NCI-H2107 (cell line): ENCODE measurements around the gene SCYGR1.
"Not testable (repeated sequence)": the region's sequence is repeated elsewhere in the genome, so short reads cannot be mapped to it uniquely, and the experiment has no call there.

ENCODE experiments used
- DNase-seq: peaks from one replicate; lab custom pipeline; 2025; lab: John Stamatoyannopoulos, UW

The SCYGR1 gene, protein sequence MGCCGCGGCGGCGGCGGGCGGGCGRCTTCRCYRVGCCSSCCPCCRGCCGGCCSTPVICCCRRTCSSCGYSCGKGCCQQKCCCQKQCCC

GRCh38 chr2:227387583-227387982, at the start of gene SCYGR1:
SCYGR1 (minus strand) TSS chr2:227387949; CDS start chr2:227387949, 0 bp downstream.
- not testable (repeated sequence) for DNase-seq

DNA sequence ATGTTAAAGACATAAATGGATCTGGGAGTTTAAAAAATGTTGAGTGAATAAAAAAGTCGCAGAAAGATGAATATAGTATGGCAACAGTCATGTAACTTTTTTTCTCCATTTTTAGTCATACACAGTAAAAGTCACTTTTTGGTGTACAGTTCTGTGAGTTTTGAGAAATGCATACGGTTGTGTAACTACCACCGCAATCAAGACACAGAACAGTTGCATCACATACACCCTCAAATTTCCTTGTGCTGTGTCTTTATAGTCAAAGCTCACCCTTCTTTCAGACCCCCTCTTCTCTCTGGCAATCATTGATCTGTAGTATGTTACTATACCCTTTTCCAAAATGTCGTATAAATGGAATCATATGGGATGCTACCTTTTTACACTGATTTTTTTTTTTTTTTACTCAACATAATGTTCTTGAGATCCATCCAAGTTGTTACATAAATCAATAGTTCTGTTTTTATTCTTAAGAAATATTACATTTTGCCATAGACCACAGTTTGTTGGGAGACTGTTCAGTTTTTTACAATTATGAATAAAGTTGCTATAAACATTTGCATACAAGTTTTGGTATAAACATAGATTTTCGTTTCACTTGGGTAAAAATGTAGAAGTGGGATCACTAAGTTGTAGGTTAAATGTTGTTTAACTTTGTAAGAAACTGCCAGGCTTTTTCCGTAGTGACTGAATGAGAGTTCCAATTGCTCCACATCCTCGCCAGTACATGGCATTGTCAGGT, 48.9 kb upstream of the SCYGR1 start:
- DNase-seq = no peak

DNA sequence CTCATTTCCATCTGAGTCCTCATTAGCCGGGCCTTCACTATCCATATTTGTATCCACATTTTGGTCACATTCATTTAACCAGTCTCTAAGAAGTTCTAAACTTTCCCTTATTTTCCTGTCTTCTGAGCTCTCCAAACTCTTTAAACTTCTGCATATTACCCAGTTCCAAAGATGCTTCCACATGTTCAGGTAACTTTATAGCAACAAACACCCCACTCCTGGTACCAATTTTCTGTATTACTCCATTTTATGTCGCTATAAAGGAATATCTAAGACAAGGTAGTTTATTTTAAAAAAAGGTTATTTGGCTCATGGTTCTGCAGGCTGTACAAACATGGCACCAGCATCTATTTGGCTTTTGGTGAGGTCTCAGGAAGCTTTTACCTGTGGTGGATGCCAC, 45.4 kb upstream of the SCYGR1 start:
- no peak for DNase-seq

DNA sequence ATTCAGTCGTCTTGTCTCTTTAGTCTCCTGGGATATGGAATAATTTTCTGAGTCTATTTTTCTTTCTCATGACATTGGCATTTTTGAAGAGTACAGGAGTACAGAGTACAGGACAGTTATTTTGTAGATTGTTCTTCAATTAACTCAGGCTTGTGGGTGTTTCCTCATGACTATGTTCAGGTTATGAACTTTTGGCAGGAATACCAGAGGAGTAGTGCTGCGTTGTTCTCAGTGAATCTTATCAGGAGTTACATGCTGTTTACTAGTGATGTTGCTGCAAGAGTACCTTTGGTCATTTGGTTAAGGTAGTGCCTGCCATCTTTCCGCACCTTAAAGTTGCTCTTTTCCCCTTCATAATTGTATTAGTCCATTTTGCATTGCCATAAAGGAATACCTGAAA, 42.9 kb upstream of the SCYGR1 start:
- no peak for DNase-seq

GRCh38 chr2:227428731-227429285, 41.1 kb upstream of the SCYGR1 start:
- no peak for DNase-seq

GRCh38 chr2:227423656-227424499, 36.1 kb upstream of the SCYGR1 start:
- no peak for DNase-seq

DNA sequence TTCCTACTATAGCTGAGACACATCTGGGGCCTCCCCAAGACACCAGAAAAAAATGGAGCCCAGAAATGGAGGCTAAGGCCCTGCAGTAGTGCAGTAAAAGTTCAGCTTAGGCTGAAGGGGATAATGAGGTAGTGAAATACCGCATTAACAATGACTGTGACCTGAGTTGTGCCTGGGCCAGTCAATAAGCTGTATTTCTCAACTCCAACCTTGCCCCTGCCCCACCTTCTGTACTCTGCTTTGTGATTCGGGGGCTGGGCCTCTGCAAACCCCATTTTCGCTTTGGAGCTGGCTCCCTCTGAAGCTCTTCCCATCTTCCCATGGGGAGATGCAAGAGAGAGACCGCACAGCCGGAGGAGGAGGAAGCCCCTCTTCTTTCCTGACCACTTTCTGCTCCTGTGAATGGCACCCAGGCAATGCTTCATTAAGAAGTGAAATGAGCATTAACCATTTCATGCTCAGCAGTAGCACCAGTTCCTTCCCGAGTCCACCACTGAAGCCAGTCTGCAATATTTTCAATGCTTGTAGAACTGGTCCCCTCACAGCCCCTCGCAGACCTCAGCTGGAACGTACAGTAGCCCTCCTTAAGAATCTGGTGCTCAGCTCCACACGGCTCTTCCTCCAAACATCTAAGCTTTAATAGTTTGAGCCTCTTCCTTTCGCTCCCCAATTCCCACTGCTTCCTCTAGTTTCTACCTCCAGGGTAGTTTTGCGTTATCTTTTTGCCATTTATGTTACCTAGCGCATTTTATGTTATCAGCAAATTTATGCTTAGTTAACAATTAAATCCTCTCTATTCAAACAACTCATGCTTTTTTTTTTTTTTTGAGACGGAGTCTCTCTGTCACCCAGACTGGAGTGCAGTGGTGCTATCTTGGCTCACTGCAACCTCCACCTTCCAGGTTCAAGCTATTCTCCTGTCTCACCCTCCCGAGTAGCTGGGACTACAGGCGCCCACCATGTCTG, 32.6 kb upstream of the SCYGR1 start:
- no peak for DNase-seq

- DNase-seq = no peak
These were observed 29.0 kb upstream of the SCYGR1 start for GRCh38 chr2:227416701-227417100.

- no peak for DNase-seq
These were observed 28.0 kb upstream of the SCYGR1 start for GRCh38 chr2:227415538-227416424.

- no peak for DNase-seq
These were observed 27.1 kb upstream of the SCYGR1 start for GRCh38 chr2:227414846-227415245.

GRCh38 chr2:227413371-227413770, 25.6 kb upstream of the SCYGR1 start:
- no peak for DNase-seq

GRCh38 chr2:227412877-227413276, 25.1 kb upstream of the SCYGR1 start:
- no peak for DNase-seq

- DNase-seq = no peak
These were observed 24.2 kb upstream of the SCYGR1 start for GRCh38 chr2:227411990-227412350.

DNA sequence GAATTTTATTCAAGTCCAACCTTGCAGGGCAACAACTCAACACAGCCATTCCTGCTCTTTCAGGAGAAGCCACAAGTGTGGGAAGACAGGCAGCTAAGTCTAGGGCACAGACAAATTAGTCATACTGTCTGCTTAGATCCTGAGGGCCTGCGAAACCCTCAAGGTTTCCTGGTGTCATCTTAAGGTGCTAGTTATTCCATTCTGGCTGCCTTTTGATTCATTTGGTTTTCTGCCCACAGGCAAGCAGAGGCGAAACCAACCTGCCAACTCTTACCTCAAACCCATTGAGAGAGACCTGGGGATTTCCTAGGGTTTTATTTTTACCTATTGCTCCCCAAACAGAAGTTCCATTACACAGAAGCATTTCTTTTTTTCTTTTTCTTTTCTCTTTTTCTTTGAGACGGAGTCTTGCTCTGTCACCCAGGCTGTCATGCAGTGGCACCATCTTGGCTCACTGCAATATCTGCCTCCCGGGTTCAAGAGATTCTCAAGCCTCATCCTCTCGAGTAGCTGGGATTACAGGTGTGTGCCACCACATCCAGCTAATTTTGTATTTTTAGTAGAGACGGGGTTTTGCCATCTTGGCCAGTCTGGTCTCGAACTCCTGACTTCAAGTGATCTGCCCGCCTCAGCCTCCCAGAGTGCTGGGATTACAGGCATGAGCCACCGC, 23.7 kb upstream of the SCYGR1 start:
- DNase-seq = no peak

GRCh38 chr2:227410191-227410590, 22.4 kb upstream of the SCYGR1 start:
- no peak for DNase-seq

GRCh38 chr2:227407591-227408151, 19.9 kb upstream of the SCYGR1 start:
- no peak for DNase-seq

DNA sequence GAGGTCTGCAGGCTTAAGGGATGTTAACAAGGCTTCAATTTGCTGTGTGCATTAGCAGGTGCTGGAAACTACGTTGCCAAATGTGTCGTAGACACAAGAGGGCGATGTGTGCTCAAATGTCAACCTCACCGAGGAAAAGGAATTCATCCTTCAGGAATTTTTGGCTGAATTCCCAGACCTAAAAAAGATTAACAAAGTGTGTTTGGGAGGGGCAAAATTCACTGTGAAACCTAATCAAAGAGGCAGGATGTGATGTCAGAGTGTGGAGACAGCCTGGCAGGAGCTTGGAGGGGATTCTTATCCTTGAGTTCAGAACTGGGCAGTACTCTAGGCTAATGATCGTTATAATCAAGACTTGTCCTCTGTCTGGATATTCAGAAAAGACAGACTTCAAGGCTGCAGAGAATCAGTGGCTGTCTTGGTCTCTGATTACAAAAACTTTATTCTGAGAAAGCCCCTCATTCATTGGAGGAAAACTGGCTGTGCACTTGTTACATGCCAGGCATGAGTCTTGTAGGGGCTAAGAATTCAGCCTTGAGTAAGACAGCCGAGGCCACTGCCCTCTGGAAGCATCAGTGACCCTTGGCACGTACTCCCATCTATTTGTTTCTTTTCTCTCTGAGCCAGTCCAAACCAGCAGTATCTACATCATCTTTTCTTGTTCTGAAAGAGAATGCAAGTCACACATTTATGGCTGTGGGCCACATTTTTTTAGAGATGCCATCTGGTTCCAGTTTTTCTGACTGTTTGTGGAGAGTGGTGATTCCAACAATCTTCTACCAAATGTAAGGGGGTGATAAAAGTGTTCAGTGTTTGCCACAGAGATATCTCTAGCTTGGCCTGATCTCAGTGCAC, 18.7 kb upstream of the SCYGR1 start:
- peak; percentile 55 for DNase-seq

DNA sequence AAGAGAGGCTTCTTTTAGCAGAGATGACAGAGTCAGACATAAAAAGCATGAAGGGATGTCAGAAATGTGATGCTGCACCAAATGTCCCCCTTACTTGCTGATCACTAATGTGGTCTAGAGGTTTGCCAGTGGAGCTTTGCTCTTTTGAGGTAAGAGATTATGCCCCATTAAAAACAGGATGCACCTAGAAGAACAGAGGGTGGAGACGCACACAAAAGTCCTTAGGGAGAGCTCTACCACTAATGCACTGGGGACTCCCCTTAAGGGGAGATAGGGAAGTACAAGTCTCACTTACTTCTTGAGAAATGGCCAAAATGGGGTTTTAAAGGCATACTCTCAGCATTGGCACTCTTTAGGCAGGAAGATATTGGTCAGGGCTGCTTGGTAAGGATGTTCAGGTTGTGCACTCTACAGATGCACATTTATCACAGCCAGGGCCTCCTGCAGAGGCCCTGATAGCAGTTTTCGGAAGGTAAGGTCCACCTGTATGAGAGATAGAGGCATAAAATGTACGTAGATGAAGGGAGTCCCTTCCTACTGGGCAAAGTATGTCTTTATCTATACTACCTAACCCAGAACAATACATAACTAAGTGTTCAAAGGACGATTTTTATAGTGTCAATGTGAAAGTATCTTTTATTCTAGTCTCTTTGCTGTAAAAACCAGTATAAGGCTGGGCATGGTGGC, 17.0 kb upstream of the SCYGR1 start:
- no peak for DNase-seq
